Retina (tissue), 1 donor: ENCODE measurements around the gene CARD9.
"Not testable (repeated sequence)": the region's sequence is repeated elsewhere in the genome, so short reads cannot be mapped to it uniquely, and the experiment has no call there.

ENCODE experiments used
- DNase-seq: peaks from one replicate; pipeline ENCODE4 v3.0.0-alpha.2; 2016

The CARD9 gene

GRCh38 chr9:136373300-136374182 is at the start of gene CARD9:
Gene CARD9, minus strand, starts transcription at chr9:136373669. Its CDS starts 1,591 bp downstream, at chr9:136372078.
- DNase-seq = peak; percentile 83

DNA sequence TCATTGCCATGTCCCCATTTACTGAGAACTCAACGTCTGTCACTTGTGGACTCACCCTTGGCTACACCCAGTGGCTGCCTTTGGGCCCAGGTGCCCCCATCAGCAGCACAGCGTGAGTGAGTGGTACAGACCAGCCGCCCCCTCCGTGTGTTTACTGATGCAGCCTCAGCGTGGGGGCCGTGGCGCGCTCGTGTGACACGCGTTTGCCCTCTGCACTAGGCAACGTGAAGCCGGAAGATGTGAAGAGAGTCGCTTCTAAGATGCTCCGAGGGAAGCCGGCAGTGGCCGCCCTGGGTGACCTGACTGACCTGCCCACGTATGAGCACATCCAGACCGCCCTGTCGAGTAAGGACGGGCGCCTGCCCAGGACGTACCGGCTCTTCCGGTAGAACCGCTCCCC is 49.4 kb upstream of the CARD9 start:
- DNase-seq = no peak

DNA sequence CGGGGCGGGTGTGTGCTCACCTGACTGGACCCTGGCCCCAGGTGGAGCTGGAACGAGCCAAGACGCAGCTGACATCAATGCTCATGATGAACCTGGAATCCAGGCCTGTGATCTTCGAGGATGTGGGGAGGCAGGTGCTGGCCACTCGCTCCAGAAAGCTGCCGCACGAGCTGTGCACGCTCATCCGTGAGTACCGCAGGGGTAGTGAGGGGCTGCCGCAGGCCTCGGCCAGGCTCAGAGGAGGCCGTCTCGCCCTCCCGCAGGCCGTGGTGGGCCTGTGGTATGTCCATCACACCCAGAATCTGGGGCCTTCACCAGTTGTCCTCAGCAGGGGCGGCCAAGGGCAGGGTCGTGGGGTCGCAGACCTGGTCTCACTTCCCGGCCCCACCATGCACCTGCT is 48.3 kb upstream of the CARD9 start:
- no peak for DNase-seq

GRCh38 chr9:136419092-136419420 is 45.6 kb upstream of the CARD9 start:
- DNase-seq = no peak

GRCh38 chr9:136418182-136419091 is 45.0 kb upstream of the CARD9 start:
- DNase-seq = no peak

- DNase-seq = no peak
Measured at GRCh38 chr9:136416914-136417313, 43.4 kb upstream of the CARD9 start.

- DNase-seq = no peak
Measured at GRCh38 chr9:136416427-136416826, 43.0 kb upstream of the CARD9 start.

DNA sequence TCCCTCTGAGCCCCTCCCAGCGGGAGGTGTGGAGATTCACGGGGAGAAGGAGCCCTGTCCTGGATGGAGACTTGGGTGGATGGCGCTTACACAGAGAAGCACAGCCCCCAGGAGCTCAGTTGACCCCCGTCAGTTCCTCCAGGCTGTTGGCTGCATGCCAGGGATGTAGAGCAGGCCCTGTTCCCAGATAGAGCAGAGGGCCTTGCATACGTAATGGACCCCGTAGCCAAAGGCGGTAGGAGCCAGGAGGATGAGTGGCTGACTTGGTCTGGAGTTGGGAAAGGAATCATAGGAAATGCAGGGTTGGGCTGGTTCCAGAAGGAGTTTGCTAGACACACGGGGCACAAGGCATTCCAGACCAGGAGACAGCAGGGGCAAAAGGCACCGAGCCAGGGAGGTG is 39.5 kb upstream of the CARD9 start:
- no peak for DNase-seq

GRCh38 chr9:136411378-136411777 is 37.9 kb upstream of the CARD9 start:
- DNase-seq = no peak

- DNase-seq = peak; percentile 91
Measured at GRCh38 chr9:136410500-136411287, 37.2 kb upstream of the CARD9 start, which contains the start of the genes ENTR1 and PMPCA. Gene ENTR1, minus strand, starts transcription at chr9:136410614. Its CDS starts 217 bp downstream, at chr9:136410397. Gene PMPCA, plus strand, starts transcription at chr9:136410658. Its CDS starts 11 bp downstream, at chr9:136410669.

GRCh38 chr9:136409557-136410455 is 36.3 kb upstream of the CARD9 start:
- DNase-seq = peak; percentile 59

- no peak for DNase-seq
Measured at GRCh38 chr9:136407911-136408310, 34.4 kb upstream of the CARD9 start.

- not testable (repeated sequence) for DNase-seq
Measured at GRCh38 chr9:136407061-136407460, 33.6 kb upstream of the CARD9 start.

DNA sequence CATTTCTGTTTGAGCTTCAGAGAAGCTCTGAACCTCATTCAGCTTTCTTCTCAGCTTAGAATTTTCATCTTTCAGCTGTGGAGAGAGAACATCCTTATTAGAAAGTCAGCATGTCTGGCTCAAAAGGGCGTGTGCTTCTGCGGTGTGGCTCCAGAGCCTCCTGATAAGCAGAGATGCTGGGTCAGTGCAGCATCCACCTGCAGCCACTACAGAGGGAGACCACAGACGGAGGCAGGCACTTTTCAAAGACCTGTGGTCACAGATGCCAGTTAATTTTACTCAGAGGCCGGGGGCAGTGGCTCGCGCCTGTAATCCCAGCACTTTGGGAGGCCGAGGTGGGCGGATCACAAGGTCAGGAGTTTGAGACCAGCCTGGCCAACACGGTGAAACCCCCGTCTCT is 32.4 kb upstream of the CARD9 start:
- not testable (repeated sequence) for DNase-seq

DNA sequence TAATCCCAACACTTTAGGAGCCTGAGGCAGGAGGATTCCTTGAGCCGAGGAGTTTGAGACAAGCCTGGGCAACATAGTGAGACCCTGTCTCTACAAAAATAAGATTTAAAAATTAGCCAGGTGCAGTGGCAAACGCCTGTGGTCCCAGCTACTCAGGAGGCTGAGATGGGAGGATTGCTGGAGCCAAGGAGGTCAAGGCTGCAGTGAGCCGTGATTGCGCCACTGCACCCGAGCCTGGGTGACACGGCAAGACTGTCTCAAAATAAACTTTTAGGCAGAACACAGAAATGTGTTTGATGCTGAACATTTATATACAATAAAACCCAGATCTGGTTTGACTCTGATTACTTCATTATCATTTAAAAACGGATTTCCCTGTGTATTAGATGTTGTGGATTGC is 32.0 kb upstream of the CARD9 start:
- no peak for DNase-seq

- DNase-seq = no peak
Measured at GRCh38 chr9:136404801-136405136, 31.3 kb upstream of the CARD9 start.

DNA sequence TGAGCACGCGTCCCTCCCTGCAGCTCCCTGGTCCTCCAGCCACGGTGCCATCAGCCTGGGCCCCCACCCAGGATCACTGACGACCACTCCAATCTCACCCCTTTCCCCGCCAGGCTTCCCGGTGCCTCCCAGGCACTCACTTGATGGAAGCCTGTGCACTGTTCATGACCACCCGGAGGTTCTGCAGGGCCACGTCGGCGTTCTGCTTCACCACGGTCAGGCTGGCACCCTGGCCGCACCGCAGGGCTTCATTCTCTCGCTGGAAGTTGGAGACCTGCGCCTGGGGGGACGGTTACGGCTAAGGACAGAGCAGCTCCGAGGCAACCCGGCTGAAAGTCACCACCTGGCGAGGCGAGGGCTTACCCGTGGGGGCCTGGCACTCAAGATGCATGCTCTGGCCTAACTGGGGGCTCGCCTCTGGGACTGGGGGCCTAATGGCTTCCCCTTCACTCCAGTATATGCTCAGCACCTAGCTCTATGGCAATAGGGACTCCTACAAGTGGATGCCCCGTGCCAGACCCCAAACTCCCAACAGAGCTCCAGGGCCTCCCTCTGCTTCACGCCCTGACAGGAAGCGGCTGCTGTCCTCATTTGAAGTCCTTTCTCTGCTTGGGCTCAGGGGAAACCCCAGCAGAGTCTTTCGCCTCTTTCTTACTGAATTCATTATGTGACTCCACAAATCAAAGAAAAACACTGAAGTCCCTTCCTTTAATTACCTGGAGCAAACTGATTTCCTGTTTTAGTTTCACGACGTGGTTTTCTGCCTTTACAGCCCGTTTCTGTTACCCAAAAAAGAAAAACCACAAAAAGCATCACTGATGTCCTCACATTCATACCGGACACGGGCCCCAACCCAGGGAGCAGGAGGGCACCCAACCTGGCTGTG is 30.7 kb upstream of the CARD9 start:
- DNase-seq = no peak

DNA sequence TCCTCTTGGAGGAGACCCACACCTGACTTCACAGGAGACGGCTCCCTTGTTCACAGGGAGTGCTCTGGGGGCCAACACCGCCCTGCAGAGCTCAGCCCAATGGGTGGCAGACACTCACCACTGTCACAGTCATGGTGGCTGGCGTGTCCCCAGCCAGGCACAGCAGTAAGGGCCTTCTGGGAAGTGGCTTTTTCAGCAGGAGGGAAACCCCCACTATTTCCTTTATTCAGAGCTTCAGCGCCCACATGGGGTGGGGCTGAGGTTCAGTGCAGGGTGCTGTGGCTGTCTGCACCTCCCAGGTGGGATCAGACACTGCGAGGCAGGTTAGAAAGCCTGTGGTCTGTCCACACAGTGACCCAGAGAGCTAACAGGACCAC is 30.1 kb upstream of the CARD9 start:
- DNase-seq = no peak

GRCh38 chr9:136402067-136402466 is 28.6 kb upstream of the CARD9 start:
- DNase-seq = no peak

DNA sequence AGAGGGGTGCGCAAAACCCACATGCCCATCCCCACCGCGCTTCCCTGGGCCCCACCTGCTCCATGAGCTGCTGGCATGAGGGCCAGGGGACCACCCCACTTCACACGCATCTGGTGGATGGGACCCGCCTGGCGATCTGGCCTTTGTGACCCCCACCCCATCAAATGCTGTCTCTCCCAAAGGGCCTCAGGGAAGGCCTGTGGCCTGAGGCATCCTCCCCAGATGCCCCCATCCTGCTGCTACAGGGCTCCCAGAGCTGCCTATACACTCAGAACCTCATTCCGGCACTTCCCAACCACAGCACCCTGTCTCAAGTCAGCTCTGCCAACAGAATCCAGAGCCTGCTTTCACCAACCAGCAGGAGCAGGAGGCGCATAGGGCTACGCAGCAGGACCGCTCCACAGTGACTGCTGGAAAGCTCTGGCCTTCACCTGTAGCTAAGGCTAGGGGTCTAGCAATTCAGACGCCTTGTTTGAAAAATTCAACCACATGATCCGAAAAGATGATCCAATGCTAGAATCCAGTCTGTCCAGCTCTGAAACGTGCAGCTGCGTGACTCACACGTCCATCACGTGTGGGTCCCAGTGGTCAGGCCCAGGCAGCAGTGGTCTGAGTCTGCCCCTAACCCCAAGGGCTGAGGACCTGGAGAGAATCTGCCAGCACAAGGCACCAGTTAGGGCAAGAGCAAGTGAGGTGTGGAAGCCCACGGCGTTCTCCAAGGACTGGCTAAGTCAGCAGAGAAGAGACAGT is 27.9 kb upstream of the CARD9 start:
- DNase-seq = no peak
